GM12873 (cell line): Measurements from ENCODE around the gene STK40.

ENCODE experiments used
- TF ChIP-seq, protein P1 (sequence below): IDR thresholded peaks from 2 replicates; pipeline ENCODE4 v1.5.1; 2012; ENCODE audit warnings: low read depth, mild to moderate bottlenecking, moderate library complexity, low read length, control low read depth; ENCODE audit not compliant: insufficient read depth; ENCODE audit errors: missing control alignments

The STK40 gene

DNA sequence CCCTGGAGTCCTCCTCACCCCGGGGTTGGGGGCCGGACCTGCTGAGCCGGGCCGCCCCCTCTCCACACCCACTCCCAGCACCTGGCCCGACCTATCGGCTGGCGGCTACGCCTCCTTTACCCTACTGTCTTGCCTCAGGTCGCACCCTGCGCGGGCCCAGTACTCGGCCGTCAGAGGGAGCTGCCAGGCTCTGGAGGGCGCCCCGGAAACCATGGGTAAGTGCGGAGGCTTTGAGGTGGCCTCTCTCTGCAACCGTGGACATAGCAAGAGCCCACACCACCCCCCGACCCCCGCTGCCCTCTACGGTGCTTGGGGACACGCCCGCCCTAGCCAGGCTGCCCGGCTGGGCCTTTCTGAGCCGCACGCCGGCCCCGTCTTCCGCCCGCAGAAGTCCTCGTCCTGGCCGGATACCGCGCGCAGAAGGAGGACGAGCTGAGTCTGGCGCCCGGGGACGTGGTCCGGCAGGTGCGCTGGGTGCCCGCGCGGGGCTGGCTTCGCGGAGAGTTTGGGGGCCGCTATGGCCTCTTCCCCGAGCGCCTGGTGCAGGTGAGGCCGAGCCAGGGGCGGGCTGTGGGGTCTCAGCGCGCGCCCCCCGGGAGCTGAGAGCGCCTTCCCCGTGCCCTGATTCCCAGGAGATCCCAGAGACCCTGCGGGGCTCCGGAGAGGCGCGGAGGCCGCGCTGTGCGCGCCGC, 79.4 kb downstream of the STK40 start, which contains the start of gene SH3D21:
TSS of gene SH3D21 (plus strand) at position 159 of the 692 bp plus-strand sequence. CDS start at position 212, 53 bp downstream.
- TF ChIP-seq, protein P1, sequence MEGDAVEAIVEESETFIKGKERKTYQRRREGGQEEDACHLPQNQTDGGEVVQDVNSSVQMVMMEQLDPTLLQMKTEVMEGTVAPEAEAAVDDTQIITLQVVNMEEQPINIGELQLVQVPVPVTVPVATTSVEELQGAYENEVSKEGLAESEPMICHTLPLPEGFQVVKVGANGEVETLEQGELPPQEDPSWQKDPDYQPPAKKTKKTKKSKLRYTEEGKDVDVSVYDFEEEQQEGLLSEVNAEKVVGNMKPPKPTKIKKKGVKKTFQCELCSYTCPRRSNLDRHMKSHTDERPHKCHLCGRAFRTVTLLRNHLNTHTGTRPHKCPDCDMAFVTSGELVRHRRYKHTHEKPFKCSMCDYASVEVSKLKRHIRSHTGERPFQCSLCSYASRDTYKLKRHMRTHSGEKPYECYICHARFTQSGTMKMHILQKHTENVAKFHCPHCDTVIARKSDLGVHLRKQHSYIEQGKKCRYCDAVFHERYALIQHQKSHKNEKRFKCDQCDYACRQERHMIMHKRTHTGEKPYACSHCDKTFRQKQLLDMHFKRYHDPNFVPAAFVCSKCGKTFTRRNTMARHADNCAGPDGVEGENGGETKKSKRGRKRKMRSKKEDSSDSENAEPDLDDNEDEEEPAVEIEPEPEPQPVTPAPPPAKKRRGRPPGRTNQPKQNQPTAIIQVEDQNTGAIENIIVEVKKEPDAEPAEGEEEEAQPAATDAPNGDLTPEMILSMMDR = peak; percentile 1

DNA sequence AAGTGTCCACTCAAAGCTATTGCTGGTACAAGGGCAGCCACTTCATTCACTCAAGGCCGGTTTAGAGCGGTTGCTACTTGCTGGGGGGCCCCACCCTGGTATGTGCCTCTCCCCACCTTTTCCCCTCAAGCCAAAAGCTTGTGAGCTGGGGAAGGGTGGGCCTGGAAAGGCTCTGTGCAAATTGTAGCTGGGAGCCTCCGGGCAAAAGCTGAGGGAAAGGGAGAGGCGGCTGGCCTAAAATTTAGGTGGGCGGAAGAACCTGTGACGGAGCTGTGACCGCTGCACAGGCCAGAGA, 79.9 kb downstream of the STK40 start:
- TF ChIP-seq, protein P1 = no peak

DNA sequence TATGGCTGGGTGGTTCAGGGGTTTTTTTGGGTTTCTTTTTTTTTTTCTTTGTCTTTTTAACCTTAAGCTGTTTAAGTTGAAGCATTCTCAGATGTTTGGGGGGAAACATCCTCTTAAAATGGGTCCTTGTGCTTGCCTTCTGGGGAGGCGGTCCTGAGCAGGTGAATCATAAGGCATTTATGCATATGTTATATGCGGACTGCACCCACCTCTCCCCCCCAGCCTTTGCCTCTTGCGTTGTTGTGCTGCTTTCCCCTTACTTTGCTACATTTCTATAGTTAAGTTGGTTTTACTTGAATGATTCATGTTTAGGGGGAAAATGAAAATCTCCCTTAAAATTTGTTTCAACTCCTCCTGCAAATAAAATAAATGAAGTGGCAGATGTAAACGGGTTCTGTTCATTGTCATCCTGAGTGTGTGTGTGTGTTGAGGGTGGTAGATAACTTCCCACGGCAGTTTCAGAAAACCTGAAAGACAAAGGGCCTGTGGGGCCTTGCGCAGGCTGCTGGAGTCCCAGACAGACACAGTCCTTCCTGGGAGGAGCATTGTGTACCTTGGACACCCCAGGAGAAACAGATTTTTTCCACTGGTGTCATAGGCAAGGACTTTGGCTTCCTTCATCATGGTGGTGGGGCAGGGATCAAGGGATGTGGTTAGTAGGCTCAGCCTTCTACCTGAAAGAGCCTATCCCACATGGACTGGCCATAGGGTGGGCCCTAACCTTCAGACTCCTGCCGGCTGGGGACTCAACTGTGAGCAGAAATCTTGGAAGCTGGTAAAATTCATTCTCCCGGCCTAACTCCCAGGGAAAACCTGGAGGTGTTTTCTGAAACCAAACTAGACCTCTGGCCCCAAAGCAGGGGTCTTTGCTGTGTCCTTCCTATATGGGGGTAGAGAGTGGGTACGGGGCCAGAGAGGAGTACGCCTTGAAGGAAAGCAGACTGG, 80.5 kb downstream of the STK40 start:
- TF ChIP-seq, protein P1 = no peak

DNA sequence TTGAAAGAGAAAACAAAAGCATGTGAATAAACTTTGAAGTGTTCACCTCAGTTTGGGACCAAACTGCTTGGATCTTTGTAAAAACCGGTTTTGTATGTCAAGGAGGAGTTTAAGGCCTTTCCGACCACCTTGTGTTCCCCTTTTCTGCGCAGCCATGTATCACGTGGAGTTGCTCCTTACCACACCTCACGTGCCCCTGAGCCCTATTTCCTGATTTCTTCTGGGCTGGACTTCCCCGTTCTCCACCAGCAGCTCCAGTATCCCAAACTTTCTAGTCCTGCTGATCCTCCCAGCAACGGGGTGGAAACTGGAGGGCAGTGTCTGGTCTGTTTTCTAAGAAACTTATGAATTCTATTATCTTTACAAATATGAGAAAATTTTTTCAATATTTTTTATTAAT, 81.2 kb downstream of the STK40 start:
- TF ChIP-seq, protein P1 = no peak

DNA sequence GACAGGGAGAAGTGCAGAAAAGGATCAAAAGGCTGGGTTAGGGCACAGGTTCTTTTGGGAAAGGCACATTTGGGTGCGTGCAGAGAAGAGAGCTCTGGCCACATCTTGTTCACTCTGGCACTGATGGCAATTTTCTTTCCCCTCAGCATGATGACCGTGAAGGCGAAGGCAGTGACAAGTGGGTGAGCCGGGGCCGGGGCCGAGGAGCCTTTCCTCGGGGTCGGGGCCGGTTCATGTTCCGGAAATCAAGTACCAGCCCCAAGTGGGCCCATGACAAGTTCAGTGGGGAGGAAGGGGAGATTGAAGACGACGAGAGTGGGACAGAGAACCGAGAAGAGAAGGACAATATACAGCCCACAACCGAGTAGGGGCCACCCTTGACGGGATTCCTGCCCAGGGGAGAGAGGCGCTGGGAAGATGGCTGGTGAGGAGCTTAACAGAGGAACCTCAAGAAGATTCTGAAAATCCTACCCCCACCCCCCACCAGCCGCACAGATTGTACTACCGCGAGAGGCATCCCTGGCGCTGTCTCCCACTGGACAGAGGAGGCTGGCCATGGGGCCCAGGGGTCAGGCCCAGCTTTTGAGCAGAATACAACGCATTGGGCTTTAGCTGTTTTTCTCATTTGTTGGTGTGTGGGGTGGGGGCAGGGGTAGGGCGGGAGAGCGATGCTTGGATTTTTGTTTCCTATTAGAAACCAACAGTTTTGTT, 81.9 kb downstream of the STK40 start:
- TF ChIP-seq, protein P1 = no peak

DNA sequence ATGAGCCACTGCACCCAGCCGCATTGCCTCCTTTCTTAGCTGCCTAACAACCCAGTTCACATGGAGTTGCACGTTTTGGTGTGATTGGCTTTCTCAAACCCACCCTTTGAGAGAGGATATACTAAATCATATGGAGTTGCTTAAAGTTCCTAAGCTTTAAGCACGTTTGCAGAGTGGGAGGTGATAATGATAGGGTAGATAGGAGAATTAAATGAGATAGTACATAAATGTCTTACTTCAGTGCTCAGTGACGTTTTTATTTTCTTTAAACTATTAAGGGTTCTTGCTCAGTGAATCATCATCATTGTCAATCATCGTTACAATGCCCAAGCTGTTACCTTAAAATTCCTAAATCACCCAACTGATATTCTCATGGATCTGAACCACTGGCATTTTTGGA, 82.5 kb downstream of the STK40 start:
- TF ChIP-seq, protein P1 = no peak

DNA sequence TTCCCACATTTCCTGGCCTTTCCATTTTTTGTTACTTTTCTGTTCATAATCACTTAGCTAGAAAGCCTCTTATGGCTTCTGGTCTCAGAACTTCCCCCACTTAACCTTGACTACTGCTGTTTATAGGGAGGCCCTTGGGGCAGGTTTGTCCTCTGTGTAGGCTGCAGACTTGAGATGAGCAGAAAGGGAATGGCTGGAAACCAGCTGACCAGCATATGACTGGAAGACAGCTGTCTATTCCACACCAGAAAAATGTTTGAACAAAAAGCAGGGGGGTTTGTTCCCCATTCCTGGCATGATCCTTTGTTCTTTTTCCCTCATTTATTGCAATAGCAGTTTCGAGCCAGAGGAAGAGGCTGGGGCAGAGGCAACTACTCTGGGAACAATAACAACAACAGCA, 84.5 kb downstream of the STK40 start:
- TF ChIP-seq, protein P1 = no peak
